ENCODE data around the gene PRSS22.

Gene PRSS22

DNA sequence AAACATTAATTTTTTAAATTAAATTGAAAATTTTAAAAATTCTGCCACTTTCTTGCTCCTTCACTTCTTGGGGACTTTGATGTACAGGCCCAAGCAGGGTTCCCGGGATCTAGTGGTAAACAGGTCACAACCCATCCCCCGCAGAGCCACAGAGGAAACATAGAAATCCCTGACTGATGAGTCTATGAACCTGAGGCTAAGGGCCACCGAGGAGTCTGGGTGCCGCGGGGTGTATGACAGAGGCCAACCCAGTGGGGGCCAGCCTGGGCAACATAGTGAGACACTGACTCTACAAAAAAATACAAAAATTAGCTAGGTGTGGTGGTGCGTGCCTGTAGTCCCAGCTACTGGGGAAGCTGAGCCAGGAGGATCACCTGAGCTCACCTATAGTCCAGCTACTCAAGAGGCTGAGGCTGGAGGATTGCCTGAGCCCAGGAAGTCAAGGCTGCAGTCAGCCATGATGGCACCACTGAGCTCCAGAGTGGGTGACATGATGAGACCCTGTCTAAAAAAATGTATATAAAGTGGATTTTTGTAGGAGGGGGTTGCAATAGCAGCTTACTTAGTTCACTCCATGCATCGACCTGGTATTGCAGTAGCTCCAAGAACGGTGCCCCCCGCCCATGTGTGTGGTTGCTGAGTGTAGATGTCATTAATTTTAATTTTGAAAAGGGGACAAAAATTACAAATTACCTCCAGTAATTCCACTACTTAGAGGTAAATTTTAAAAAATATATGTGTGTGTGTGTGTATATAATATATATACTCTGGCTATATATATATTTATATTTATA is 44.6 kb upstream of the PRSS22 start:
- TF ChIP-seq, protein P1, sequence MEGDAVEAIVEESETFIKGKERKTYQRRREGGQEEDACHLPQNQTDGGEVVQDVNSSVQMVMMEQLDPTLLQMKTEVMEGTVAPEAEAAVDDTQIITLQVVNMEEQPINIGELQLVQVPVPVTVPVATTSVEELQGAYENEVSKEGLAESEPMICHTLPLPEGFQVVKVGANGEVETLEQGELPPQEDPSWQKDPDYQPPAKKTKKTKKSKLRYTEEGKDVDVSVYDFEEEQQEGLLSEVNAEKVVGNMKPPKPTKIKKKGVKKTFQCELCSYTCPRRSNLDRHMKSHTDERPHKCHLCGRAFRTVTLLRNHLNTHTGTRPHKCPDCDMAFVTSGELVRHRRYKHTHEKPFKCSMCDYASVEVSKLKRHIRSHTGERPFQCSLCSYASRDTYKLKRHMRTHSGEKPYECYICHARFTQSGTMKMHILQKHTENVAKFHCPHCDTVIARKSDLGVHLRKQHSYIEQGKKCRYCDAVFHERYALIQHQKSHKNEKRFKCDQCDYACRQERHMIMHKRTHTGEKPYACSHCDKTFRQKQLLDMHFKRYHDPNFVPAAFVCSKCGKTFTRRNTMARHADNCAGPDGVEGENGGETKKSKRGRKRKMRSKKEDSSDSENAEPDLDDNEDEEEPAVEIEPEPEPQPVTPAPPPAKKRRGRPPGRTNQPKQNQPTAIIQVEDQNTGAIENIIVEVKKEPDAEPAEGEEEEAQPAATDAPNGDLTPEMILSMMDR (IDR thresholded peaks at IDR 0.05): no peak
- no peak for TF ChIP-seq ZFX (IDR thresholded peaks at IDR 0.05; ENCODE audit: borderline replicate concordance)
- H3K27ac ChIP-seq: no peak overlapping the region

DNA sequence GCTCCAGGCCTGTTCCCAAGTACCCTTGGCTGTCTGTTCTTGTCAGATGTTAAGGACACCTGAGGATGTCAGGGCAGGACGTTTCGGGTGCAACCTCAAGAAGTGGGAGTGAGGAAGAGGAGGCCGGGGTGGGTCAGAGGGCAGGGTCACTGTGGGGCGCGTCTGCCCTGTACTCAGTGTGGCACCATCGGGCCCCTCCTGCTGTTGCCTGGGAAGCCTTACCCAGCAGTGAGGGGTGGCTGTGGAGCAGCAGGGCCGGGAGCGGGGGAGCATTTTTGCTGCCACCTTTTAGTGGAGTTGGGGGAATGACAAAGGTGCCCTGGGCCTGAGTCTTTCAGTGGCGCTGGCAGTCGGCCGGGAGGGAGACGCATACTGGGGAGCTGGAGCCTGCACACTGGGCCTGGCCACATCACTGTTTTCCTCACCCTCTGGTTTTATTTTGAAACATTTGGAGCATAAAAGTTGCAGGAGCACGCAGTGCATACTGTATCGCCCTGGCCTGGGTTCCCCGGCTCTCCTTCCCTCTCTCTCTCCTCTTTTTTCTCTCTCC is 42.6 kb upstream of the PRSS22 start:
- TF ChIP-seq ZFX (IDR thresholded peaks at IDR 0.05; ENCODE audit: borderline replicate concordance): no peak
- TF ChIP-seq, protein P1 (IDR thresholded peaks at IDR 0.05): no peak
- no peak overlapping the region for H3K27ac ChIP-seq

DNA sequence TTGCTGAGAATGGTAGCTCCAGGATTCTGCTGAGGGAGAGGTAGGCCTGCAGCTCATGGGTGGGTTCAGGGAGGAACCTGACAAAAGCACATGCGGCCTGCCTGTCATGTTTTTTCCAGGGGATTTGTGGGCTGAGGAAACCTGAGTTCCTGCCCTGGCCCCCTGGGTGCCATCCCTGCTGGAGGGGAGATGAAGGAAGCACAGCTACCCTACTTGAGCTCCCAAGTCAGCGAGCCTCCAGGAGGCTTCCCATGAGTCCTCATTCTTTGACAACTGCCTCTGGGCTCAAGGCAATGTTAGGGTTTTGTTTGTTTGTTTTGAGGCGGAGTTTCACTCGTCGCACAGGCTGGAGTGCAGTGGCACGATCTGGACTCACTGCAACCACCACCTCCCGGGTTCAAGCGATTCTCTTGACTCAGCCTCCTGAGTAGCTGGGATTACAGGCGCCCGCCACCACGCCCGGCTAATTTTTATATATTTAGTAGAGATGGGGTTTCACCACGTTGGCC is 41.6 kb upstream of the PRSS22 start:
- TF ChIP-seq, protein P1 (IDR thresholded peaks at IDR 0.05): no peak
- no peak for TF ChIP-seq ZFX (IDR thresholded peaks at IDR 0.05; ENCODE audit: borderline replicate concordance)
- H3K27ac ChIP-seq: no peak overlapping the region

DNA sequence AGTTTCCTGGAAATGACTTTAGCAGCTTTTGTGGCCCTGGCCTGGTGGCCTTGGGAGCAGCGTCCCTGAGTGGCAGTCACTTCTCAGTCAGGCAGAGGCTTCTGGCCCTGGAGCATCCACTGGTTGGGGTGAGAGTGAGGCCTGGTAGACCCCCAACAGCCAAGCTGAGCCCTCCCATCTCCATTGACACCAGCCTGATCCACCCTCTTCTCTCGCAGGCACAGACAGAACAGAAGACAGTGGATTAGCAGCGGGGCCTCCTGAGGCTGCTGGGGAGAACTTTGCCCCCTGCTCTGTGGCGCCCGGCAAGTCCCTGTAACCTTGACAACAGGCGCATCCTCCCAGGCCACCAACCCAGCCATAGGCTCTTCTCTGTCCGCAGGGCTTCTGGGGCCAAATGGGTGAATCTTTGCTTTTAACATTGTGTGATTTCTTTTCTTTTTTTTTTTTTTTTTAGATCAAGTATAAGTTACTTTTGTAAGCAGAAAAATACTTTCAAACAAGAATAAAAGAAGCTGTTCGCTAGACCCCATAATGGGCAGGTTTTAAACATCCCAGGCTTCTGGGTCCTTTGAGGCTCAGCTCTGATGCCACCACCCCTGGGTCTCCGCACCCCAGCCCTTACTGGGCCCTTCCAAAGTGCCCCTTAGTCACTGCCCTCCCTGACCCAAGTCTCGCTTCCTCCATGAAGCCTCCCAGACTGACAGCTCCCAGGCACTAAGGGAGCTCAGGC is 41.0 kb upstream of the PRSS22 start:
- TF ChIP-seq, protein P1 (IDR thresholded peaks at IDR 0.05): no peak
- no peak overlapping the region for H3K27ac ChIP-seq

DNA sequence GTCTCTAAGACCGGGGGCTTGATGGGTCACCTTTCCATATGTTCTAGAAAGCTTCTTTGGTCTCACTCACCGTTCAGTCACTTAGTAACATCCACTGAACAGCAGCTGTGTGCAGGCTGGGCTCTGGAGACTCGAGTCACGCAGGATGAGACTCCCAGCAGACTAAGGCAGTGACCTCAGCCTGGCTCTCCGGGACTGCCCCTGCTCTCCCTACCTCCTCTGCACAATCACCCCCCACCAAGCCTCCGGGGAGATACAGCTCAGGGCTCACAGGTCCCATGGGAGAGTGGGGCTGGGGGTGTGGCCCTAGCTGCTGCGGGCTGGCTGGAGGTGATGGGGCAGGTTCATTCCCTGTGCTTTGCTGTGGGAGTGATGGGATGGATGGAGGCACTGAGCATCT is 39.1 kb upstream of the PRSS22 start:
- TF ChIP-seq ZFX (IDR thresholded peaks at IDR 0.05; ENCODE audit: borderline replicate concordance): no peak
- TF ChIP-seq, protein P1 (IDR thresholded peaks at IDR 0.05): no peak
- H3K27ac ChIP-seq: no peak overlapping the region

DNA sequence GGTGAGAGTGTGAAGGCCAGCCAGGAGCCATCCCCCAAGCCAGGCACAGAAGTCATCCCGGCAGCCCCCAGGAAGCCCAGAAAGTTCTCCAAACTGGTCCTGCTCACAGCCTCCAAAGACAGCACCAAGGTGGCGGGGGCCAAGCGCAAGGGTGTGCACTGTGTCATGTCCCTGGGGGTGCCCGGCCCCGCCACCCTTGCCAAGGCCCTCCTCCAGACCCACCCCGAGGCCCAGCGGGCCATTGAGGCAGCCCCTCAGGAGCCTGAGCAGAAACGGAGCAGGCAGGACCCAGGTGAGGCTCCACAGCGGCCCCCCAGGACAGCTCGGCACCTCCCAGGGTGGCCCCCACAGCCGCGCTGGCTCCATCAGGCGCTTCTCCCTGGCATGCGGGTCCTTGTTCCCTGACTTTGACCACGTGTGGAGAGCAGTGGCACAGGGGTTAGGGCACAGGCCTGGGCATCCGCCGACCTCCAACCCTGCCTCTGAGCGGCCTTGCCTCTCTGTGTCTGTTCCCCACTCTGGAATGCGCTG is 38.6 kb upstream of the PRSS22 start:
- no peak for TF ChIP-seq ZFX (IDR thresholded peaks at IDR 0.05; ENCODE audit: borderline replicate concordance)
- TF ChIP-seq, protein P1 (IDR thresholded peaks at IDR 0.05): no peak
- no peak overlapping the region for H3K27ac ChIP-seq

Data from 22Rv1 (cell line).